HG03565 (cell line): ENCODE measurements around the gene ARID5A.

Source experiments
- ATAC-seq: cut with Tn5 transposase; IDR thresholded peaks from one replicate; pipeline ENCODE4 v1.9.1; 2021; ENCODE audit warnings: mild to moderate bottlenecking, moderate library complexity; ENCODE audit not compliant: unreplicated experiment

The ARID5A gene

DNA sequence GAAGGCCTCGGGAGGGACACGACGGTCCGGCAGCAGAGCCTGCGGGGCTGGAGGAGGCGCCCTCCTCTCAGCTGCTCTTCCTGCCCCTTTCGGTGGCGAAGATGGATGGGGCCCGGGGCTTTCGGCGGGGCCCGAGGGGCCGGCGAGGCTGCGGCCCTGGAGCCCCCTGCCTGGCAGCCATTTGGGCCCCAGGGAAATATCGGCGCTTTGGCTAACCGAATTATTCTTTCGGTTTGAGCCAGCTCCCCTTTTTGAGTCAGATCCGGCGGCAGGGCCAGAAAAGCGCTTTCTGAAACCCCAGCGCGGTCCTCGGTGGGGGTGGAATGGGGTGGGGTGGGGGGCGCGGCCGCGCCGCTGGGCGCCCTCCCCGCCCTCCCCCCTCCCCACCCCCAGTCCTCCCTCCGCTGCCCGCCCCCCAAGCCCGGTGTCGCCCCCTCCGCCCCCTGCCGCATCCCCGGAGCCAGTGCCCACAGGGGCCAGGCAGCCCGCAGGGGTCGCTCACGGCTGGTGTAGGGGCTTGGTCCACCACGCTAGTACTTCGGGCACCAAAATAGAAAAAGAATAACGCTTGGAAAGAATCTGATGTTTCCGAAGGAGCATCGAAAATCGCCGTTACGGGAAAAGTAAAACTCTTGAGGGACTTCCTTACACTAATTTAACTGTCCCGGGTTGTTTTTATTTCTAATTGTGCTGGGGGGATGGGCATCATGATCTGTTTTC lies 9.1 kb upstream of the ARID5A start:
- ATAC-seq: no peak

- no peak for ATAC-seq
Observed at GRCh38 chr2:96528006-96528699, 8.4 kb upstream of the ARID5A start.

GRCh38 chr2:96528700-96529375 lies 7.7 kb upstream of the ARID5A start:
- ATAC-seq: no peak

DNA sequence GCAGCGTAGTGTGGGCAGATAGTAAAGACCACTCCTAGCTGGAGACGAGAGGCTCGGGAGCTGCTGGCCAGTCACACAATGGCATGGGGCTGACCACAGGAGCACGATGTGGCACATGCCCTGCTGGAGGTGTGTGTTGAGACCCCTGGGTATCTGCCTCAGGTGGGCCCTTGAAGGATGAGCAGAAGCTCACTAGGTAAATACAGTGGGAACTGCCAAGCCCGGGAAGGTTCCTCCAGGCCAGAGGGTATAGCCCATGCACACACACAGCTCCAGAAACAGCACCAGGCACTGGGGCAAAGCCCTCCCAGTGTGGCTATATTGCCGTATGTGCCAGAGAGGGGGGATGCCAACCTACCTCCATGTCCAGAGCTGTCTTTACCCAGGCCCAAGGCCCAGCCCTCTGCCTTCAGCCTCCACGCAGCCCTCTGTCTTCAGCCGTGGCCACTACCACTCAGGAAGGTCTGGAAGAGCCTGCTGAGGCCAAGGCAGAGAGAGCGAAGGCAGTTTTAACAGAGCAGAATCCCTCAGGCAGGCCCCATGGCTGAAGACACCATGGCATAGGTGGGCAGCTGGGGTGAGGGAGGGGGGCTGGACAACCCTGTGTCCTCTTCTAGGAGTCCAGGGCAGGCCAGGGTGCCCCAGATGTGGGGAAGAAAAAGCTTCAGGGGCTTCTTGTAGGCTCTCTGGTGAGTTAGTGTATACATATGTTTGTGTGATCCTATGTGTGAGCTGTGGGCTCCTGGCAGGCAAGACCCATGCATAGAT lies 7.0 kb upstream of the ARID5A start:
- ATAC-seq: no peak

- ATAC-seq: no peak
Observed at GRCh38 chr2:96530144-96530430, 6.5 kb upstream of the ARID5A start.

GRCh38 chr2:96530474-96531357 lies 5.8 kb upstream of the ARID5A start:
- no peak for ATAC-seq

DNA sequence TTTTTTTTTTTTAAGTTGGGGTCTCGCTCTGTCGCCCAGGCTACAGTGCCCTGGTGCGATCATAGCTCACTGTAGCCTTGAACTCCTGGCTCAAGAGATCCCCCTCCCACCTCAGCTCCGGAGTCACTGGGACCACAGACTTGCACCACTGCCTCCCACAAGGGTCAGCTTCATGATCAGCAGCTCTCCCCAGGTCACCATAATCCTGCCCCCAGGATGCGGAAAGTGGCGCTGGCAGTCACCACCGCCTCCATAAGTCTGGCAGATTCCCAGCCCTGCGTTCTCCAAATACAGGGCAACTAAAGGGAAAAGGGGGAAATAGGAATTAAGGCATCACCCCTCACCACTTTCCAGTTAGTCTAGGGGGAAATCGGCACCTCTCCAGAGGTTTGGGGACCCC lies 5.2 kb upstream of the ARID5A start:
- no peak for ATAC-seq

DNA sequence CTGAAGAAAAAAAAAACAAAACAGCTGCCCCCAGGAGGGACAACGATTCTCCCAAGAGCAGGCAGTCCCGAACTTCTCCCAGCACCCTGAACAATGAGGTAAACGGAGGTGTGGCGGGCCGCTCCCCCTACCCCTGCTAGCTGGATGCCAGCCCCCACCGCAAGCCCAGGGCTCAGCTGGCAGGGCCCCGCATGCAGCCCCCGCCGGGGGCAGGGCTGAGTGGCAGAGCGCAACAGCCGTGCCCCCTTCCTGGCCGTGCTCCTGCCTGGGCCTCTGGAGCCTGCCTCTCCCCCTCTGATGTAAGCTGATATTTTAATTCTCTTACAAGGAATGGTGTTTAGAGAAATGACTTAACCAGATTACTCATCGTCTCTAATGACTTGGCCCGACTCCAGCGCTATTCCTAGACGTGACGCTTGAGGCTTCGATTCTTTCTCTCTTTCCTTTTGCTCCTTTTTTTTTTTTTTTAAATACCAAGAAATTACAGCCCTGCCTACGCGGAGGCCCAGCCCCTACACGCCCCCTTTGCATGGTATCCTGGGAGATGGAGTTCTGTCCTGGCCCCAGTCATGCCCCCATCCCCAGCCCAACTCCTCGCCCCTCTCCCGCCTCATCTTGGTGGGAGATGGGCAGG lies 4.6 kb upstream of the ARID5A start:
- peak; percentile 23 for ATAC-seq

- no peak for ATAC-seq
Observed at GRCh38 chr2:96532641-96533291, 3.8 kb upstream of the ARID5A start.

DNA sequence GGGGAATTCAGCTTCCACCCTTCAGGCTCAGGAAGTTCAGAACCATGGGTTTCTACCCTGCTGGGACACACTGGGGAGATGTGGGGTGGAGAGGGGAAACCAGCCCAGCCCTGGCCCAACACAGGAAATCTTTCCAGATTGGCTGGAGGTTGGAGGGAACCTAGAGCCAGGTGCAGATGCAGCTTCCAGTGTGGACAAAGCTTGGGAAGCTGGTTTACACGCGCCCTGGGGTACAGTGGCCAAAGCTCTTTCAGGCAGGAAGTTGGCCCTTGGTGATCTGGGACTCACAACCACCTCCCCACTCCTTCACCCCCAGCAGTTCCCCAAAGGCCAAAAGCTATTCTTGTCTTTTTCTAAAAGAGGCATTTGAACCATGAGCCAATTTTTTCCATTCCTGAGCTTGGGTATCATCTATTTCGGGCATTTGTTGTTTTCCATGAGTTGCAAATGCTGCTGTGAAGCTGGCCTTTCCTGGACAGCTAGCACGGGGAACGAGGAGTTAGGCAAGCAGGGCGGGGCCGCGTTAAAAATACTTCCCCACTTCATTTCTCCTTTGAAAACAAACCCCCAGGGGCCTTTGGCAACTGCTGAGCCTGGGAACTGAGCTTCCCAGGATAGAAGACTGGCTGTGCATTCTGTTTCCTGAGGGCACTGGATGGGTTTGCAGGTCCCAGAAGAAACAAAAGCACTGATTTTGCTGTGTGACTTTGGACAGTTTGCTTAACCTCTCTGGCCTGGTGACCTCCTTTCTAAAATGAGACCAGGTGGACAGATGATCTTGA lies 3.1 kb upstream of the ARID5A start:
- no peak for ATAC-seq

- no peak for ATAC-seq
Observed at GRCh38 chr2:96534141-96534540, 2.4 kb upstream of the ARID5A start.

- ATAC-seq: no peak
Observed at GRCh38 chr2:96534701-96535181, 1.8 kb upstream of the ARID5A start.

- ATAC-seq: no peak
Observed at GRCh38 chr2:96535331-96535730, 1.2 kb upstream of the ARID5A start.

GRCh38 chr2:96537066-96537733 lies 648 bp downstream of the ARID5A start:
- ATAC-seq: peak; percentile 41

GRCh38 chr2:96537734-96538486 lies 1.4 kb downstream of the ARID5A start:
- ATAC-seq: no peak

GRCh38 chr2:96538487-96539214 lies 2.1 kb downstream of the ARID5A start:
- ATAC-seq: no peak
